ENCODE results near the gene EIF2S2.
A peak's percentile ranks its signal among the peaks of the same experiment; 100 is the strongest.
"Not testable (repeated sequence)": the region's sequence is repeated elsewhere in the genome, so short reads cannot be mapped to it uniquely, and the experiment has no call there.

EIF2S2 gene, protein sequence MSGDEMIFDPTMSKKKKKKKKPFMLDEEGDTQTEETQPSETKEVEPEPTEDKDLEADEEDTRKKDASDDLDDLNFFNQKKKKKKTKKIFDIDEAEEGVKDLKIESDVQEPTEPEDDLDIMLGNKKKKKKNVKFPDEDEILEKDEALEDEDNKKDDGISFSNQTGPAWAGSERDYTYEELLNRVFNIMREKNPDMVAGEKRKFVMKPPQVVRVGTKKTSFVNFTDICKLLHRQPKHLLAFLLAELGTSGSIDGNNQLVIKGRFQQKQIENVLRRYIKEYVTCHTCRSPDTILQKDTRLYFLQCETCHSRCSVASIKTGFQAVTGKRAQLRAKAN

DNA sequence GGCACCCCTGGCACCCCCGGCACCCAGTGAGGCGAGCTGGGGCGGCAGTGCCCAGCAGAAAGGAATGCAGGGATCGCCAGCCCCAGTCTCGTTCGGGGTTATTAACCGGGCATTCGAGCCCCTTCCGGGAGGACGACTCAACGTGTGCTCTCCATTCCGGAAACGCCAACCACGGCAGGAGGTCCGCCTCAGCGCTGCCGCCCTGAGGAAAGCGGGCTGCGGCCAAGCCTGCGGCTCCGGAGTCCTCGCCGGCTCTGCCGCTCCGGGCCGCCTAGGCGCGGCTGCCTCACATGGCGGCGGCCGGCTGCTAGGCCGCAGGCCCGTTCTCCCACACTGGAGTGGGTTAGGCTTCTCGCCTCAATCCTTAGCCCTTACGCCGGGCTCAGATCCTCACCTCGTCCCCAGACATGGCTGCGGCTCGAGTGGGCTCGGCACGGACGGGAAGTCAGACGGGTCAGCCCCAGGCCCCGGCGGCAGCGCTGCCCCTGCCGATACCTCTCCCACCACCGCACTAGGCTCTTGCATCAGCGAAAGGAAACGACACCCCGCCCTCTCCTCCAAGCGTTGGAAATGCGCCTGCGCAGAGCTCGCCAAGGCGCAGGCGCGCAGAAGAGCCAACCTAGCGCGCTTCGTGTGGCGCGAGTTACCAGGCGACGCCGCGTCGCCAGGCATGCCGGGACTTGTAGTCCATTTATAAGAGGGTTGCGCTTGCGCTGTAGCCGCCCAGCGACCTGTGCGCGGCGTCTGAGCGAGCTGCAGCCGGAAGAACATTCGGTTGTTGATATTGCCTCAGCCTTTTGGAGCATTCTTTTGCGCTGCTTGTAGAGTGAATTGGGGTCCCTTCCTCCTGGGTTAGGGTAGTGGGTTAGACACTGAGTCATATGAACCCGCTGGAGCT, at the start of gene EIF2S2:
Gene EIF2S2, minus strand, starts transcription at position 542 of the 898 bp plus-strand sequence. Its CDS starts 133 bp downstream, at position 409.
- DNase-seq (ENCODE audit: low spot score) = peak; percentile 98

DNA sequence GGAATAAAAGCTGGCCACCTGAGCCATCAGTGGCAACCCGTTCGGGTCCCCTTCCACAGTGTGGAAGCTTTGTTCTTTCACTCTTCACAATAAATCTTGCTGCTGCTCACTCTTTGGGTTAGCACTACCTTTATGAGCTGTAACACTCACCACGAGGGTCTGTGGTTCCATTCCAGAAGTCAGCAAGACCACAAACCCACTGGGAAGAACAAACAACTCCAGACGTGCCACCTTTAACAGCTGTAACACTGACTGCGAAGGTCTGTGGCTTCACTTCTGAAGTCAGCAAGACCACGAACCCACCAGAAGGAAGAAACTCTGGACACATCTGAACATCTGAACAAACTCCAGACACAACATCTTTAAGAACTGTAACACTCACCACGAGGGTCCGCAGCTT, 45.7 kb upstream of the EIF2S2 start:
- not testable (repeated sequence) for DNase-seq (ENCODE audit: low spot score)

DNA sequence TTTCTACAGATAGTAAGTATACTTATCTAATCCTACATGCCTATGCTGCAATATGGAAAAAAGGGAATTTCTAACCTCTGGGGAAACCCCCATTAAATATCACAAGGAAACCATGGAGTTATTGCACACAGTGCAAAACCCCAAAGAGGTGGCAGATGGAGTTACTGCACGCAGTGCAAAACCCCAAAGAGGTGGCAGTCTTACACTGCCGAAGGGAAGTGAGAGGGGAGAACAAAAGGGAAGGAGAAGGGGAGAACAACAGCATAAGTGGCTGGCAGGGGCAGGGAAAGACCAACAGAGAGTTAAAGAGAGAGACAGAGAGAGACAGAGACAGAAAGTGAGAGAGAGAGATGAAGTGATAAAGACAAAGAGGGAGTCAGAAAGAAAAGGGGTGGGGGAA, 43.8 kb upstream of the EIF2S2 start:
- DNase-seq (ENCODE audit: low spot score) = no peak

DNA sequence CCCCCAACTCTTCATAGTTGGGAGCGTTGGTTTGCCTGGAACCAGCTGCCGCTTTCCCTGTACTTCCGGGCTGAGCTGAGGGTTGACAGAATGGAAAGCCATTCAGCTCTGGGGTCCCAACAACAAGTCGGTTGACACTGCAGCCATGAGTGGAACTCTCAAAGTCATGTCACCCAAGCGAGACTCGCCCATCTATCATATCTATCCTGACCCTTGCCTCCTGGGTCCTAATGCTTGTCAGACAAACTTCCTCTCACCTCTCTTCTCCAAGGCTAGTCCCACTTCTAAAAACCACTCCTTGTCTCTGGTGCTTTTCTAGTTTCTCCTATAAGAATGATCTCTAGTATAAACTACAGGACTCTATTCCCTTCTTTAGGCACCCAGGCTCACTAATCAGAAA, 41.1 kb upstream of the EIF2S2 start:
- not testable (repeated sequence) for DNase-seq (ENCODE audit: low spot score)

DNA sequence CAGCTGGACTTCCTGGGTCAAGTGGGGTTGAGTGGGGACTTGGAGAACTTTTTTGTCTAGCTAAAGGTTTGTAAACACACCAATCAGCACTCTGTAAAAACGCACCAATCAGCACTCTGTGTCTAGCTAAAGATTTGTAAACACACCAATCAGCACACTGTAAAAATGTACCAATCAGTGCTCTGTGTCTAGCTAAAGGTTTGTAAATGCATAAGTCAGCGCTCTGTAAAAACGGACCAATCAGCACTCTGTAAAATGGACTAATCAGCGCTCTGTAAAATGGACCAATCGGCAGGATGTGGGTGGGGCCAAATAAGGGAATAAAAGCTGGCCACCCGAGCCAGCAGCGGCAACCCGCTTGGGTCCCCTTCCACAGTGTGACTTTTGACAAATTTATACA, 40.0 kb upstream of the EIF2S2 start:
- DNase-seq (ENCODE audit: low spot score) = not testable (repeated sequence)

DNA sequence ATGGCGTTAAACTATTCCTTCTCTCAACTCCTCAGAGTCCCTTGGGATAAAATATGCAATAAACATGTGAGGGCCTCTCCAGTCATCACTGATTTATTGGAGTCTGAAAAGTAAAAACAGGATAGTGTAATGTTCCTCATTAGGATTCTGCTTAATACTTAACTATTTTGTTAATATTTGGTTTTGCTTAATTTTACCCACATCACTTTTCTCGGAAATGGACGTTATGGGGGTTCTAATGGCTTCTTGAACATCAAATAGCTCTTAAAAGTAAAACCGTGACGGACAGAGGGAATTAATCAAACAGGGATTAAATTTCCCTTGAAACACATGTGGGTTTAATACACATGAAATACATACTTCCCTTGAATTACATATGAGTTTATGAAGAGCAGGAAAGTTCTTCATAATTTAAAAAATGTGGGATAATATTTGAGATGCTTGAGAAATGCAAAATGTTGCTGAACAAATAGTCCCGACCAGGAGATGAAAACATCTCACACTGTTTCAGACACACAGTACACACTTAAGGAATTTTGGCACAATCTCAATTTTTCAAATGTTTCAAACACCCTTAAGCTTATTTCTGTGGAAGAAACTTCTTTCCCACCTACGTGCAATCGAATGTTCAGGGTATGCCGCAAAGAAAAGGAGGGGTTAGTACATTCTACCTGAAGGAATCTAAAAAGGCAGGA, 38.4 kb upstream of the EIF2S2 start:
- DNase-seq (ENCODE audit: low spot score) = no peak

DNA sequence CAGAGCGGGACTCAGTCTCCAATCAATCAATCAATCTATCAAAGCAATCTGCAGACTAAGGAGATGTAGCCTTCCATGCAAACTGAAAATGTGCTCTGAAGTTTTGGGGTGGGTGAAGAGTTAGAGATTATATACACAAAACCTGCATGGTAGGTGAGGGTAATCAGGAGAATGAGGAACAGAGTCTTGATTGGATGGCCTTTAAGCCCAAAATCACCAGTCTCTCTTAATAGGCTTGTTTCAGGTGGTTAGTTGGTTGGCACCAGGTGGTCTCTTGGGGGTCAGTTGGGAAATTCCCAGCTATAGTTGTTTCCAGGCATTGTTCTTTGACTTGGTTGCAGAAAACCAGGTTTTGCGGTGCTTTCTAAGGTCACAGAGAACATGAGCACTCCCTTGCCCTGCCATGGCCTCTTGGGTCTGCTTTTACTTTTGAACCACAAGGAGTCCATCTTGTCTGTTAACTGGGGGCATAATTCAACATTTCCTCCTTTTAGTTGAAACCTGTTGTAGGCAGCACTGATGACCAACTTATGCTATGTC, 33.3 kb upstream of the EIF2S2 start:
- DNase-seq (ENCODE audit: low spot score) = no peak

DNA sequence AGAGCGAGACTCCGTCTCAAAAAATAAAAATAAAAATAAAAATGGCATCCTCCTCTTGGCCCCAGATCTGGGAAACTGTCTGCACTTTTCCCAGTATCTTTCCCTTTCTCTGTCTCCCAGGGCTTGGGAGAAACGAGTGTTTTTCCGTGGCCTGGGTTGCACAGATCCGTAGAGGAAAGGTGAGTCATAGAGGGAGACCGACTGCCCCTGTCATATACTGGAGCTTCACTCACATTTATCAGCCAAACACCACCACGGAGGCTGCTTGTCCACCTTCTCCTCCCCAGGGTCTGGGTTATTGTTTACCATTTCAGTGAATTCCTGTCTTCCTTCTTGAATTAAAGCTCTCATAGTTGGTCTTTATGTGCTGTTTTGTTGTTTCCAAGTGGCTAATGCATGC, 31.9 kb upstream of the EIF2S2 start:
- DNase-seq (ENCODE audit: low spot score) = no peak

DNA sequence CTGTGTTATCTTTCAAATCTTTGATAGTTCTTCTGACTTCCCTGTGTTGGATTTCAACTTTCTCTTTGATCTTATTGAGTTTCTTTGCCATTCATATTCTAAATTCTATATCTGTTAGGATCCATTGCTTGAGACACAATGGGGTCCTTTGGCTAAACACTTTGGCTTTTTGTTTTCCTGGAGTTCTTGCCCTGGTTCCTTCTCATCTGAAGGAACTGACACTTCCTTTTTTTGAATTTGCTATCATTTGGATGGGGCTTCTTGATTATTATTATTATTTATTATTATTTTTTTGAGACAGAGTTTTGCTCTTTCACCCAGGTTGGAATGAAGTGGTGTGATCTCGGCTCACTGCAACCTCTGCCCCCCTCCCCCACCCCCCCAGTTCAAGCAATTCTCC, 30.1 kb upstream of the EIF2S2 start:
- DNase-seq (ENCODE audit: low spot score) = no peak

DNA sequence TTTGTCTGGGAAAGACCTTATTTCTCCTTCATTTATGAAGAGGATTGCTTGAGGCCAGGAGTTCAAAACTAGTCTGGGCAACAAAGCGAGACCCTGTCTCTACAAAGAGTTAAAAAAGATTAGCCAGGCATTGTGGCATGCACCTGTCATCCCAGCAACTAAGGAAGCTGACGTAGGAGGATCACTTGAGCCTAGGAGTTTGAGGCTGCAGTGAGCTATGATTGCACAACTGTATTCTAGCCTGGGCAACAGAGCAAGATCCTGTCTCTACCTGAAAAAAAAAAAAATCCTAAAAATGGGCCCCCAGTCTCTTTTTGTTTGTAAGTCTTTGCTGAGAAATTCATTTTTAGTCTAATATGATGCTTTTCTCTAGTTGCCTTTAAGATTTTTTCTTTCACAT, 29.2 kb upstream of the EIF2S2 start:
- DNase-seq (ENCODE audit: low spot score) = no peak

DNA sequence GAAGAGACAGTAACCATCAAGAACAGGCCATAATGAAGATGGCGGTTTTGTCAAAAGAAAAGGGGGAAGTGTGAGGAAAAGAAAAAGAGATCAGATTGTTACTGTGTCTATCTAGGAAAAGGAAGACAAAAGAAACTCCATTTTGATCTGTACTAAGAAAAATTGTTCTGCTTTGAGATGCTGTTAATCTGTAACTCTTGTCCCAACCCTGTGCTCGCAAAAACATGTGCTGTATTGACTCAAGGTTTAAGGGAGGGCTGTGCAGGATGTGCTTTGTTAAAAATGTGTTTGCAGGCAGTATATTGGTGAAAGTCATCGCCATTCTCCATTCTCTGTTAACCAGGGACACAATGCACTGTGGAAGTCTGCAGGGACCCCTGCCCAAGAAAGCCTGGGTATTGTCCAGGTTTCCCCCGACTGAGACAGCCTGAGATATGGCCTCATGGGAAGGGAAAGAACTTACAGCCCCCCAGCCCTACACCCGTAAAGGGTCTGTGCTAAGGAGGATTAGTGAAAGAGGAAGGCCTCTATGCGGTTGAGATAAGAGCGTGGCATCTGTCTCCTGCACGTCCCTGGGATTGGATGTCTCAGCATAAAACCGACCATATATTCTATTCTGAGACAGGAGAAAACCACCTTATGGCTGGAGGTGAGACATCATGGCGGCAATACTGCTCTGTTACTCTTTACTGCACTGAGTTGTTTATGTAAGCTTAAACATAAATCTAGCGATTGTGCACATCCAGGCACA, 23.7 kb upstream of the EIF2S2 start:
- not testable (repeated sequence) for DNase-seq (ENCODE audit: low spot score)

DNA sequence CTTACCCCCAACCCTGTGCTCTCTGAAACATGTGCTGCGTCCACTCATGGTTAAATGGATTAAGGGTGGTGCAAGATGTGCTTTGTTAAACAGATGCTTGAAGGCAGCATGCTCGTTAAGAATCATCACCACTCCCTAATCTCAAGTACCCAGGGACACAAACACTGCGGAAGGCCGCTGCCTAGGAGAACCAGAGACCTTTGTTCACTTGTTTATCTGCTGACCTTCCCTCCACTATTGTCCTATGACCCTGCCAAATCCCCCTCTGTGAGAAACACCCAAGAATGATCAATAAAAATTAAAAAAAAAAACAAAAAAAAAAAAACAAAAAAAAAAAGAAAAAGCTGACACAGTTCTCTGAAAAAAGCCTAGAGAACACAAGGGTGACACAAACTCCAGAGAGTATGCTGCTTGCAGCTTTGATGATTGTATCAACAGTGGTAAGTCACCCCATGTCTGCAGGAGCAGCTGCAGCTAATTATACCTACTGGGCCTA, 21.4 kb upstream of the EIF2S2 start:
- not testable (repeated sequence) for DNase-seq (ENCODE audit: low spot score)

DNA sequence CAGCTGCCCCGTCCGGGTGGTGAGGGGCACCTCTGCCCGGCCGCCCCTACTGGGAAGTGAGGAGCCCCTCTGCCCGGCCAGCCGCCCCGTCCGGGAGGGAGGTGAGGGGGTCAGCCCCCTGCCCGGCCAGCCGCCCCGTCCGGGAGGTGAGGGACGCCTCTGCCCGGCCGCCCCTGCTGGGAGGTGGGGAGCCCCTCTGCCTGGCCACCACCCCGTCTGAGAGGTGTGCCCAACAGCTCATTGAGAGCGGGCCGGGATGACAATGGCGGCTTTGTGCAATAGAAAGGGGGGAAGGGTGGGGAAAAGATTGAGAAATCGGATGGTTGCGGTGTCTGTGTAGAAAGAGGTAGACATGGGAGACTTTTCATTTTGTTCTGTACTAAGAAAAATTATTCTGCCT, 20.9 kb upstream of the EIF2S2 start:
- not testable (repeated sequence) for DNase-seq (ENCODE audit: low spot score)

DNA sequence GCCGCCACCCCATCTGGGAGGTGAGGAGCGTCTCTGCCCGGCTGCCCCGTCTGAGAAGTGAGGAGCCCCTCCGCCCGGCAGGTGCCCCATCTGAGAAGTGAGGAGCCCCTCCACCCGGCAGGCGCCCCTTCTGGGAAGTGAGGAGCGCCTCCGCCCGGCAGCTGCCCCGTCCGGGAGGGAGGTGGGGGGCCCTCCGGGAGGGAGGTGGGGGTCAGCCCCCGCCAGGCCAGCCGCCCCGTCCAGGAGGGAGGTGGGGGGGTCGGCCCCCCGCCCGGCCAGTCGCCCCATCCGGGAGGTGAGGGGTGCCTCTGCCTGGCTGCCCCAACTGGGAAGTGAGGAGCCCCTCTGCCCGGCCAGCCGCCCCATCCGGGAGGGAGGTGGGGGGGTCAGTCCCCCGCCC, 20.4 kb upstream of the EIF2S2 start:
- DNase-seq (ENCODE audit: low spot score) = not testable (repeated sequence)

DNA sequence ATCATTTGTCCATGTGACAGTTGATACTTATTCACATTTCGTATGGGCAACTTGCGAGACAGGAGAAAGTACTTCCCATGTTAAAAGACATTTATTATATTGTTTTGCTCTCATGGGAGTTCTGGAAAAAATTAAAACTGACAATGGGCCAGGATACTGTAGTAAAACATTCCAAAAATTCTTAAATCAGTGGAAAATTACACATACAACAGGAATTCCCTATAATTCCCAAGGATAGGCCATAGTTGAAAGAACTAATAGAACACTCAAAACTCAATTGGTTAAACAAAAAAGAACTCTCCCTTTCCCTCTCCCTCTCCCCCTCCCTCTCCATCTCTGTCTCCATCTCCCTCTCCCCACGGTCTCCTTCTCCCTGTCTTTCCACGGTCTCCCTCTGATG, 19.4 kb upstream of the EIF2S2 start:
- no peak for DNase-seq (ENCODE audit: low spot score)

DNA sequence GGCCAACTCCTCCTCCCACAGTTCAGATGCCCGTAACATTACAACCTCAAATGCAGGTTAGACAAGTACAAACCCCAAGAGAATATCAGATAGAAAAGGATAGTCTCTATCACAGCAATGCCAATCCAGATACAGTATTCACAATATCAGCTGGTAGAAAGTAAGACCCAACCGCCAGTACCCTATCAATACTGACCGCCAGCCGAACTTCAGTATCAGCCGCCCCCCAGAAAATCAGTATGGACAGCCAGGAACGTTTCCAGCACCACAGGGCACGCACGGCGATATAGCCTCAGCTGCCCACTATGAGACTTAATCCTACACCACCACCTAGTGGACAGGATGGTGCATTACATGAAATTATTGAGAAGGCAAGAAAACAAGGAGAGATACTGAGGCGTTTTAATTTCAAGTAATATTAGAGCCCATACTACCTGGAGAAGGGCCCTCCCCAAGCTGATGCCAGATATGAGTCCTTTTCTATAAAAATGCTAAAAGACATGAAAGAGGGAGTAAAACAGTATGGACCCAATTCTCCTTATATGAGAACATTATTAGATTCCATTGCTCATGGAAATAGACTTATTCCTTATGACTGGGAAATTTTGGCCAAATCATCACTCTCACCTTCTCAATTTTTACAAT, 17.6 kb upstream of the EIF2S2 start:
- DNase-seq (ENCODE audit: low spot score) = peak; percentile 60

DNA sequence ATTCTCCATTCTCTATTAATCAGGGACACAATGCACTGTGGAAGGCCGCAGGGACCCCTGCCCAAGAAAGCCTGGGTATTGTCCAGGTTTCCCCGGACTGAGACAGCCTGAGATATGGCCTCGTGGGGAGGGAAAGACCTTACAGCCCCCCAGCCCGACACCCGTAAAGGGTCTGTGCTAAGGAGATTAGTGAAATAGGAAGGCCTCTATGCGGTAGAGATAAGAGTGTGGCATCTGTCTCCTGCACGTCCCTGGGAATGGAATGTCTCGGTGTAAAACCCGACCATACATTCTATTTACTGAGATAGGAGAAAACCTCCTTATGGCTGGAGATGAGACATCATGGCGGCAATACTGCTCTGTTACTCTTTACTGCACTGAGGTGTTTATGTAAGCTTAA, 15.7 kb upstream of the EIF2S2 start:
- DNase-seq (ENCODE audit: low spot score) = no peak

DNA sequence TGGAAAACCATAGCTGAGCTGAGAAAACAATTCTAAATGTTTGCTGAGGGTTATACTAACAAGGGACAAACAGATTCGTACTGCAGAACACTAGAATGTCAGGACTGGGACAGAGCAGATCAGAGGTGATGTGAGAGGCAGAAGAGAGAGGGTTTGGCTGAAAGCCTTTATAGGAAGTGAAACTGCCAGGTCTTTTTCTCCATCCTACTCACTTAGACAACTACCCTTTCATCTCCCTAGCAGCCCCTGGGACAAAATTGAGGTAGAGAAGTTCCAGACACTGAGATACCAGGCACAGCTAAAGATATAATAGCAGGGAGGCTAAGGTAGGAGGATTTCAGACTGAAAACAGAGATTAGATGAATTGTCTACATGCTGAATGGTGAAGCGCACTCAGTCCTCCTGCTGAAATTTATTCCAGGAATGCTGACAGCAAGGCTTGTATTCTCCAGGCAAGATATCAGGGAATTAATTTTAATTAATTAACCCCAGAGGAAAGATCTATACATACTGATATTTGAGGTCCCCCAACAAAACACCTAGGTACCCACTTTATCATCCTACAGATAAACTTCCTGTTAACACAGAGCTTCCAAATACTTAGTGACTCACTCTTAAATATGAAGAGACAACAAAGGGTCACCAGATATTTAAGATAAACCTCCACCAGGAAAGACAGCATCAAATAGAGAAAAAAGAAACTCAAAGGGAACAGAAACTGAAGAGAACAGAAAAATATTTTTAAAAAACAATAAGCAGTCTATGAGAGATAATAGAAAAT, 12.6 kb upstream of the EIF2S2 start:
- DNase-seq (ENCODE audit: low spot score) = no peak

DNA sequence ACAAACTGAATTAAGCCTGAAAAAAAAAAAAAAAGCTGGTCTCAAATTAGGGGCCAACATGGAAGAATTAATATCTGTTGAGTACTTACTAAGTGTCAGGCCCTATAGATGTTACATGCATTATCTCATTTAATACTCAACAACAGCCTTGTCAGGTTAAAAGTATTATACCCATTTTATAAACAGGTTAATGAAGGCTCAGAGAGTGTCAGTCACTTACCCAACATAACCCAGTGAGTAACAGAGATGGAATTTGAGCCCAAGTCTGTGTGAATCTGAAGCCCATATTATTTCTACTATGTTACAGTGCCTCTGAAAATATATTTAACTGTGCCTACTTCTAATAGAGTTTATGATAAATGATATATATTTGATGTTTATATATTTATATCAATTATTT, 11.3 kb upstream of the EIF2S2 start:
- no peak for DNase-seq (ENCODE audit: low spot score)
